OCI-LY3 (cell line): Measurements from ENCODE around the gene TOMM22.

Experiments
- CTCF ChIP-seq: fragments of 200-600, 300-600 bp; sonication (generic); IDR thresholded peaks from 2 replicates; pipeline ENCODE4 v1.5.1; 2014; ENCODE audit warnings: antibody characterized with exemption, low read length, low read depth
- EZH2phosphoT487 ChIP-seq: fragments of 200-600 bp; shearing (Covaris generic); IDR thresholded peaks from 2 replicates; pipeline ENCODE4 v1.6.1; 2018; ENCODE audit warnings: antibody characterized with exemption, mixed run types, low read depth

GRCh38 chr22:38733724-38734381, 52.1 kb downstream of the TOMM22 start:
- no peak for TF ChIP-seq CTCF
- no peak for TF ChIP-seq EZH2phosphoT487
